Activated CD8-positive, alpha-beta memory T cell treated with anti-CD3 and anti-CD28 coated beads, Interleukin-2, amount 50 U/mL, for 1 hour (primary cell): ENCODE results near the gene NET1.

Source experiments
- DNase-seq: peaks from one replicate; pipeline ENCODE4 v3.0.0-alpha.2; 2020; ENCODE audit errors: extremely low read depth

The NET1 gene

DNA sequence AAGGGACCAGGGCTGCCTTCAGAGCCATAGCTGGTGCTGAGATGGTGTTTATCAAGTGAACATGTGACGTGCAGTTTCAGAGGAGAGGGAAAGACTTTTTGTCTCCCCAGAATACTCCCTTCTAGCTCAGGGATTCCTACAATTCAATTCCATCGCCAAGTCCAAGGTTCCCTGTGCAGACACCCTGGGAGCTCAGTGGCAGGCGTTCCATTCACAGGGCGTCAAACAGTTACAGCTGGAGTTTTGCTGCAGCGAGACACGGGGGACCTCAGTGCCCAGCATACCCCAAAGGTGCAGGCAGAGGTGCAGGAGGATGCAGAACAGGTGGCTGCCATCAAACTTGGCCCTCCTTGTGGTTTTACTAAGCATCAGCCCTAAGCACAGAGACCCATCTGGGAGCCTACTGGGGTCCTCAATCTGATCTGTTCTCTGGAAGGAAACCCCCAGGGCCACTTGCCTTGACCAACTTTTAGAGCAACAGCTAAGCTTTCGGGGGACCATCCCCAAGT is 87.9 kb downstream of the NET1 start:
- no peak for DNase-seq

DNA sequence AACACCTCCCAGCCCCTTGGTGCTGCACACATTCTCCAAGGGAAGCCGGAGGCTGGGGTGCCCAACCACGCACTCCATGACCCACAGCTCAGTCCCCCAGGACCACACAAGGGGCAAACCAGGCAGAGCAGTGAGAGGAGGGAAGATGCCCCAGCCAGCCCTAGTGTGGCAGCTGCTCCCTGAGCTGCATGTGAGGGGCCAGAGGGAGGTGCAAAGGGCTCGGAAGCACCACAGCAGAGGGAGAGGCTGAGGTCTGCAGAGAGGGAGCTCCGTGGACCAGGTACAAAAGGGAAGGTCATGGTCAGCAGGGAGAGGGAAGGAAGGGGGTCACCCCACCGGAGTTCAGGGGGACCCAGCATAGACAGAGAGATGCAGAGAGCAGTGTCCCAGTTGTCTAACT is 88.6 kb downstream of the NET1 start:
- no peak for DNase-seq

DNA sequence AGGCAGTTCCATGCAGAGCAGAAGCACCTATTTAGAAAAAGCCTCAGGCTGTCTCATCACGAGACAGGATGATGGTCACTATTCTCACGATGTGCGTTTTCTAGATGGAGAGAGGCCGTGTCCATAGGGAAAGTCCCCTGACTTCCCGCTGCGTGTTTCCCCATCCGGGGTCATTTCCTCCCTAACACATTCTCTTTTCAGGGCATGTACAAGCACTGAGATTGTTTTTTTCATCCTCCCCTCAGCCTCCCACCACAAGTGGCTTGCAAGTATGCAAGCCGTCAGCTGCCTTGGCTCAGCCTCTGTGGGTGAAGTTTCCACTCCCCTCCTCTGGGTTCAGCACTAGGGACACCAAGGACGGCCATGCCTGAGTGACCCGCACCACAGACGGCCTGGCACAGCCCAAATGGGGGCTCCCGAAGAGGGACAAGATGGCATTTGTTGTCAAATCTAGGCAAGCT is 89.7 kb downstream of the NET1 start:
- DNase-seq: no peak

DNA sequence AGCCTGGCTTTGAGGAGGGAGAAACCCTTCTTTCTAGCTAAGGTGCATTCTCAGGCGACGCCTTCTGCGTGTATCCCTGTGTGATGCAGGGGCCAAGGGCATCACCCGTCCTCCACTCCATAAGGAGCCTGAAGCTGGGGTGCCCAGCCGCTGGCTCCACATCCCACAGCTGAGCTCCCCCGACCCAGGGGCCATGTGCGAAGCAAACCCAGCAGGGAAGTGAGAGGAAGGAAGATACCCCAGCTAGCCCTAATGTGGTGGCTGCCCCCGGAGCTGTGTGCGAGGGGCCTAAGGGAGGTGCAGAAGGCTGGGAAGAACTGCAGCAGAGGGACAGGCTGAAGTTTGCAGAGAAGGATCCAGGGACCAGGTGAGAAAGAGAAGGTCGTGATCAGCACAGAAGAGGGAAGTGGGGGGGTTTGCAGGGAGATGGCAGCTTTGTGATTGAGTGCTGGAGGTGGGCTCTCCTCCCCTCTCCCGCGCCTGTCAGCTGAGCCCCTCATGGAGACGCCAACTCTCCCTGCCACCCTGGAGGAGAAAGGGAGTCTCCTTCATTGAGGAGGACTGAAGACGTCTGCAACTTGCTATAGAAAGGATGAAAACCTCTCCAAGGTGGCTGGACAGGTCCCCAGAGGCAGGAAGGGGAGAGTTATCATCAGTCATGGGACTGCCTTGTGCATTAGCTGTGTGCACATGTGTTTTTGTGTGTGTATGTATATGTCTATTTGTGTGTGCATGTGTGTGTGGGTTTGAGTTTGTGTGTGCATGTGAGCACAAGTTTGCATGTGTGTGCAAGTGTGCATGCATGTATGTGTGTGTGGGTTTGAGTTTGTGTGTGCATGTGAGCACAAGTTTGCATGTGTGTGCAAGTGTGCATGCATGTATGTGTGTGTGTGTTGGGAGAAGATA is 90.5 kb downstream of the NET1 start:
- no peak for DNase-seq

DNA sequence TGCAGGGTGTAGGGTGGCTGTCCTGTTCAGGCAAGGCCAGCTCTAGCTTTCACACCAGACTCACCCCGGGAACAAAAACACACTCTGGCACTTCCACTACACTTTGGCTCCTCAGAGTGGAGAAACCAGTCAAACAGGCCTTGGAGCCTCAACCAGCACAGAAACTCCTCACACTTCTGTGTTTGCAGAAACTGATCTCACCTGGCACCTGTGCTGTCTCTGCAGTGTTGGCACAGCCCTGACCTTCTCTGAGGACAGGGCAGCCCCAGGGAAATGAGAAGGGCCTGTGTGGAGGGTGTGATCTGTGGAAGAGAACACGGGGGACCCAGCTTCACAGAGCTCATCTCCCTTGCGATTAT is 91.1 kb downstream of the NET1 start:
- DNase-seq: no peak

DNA sequence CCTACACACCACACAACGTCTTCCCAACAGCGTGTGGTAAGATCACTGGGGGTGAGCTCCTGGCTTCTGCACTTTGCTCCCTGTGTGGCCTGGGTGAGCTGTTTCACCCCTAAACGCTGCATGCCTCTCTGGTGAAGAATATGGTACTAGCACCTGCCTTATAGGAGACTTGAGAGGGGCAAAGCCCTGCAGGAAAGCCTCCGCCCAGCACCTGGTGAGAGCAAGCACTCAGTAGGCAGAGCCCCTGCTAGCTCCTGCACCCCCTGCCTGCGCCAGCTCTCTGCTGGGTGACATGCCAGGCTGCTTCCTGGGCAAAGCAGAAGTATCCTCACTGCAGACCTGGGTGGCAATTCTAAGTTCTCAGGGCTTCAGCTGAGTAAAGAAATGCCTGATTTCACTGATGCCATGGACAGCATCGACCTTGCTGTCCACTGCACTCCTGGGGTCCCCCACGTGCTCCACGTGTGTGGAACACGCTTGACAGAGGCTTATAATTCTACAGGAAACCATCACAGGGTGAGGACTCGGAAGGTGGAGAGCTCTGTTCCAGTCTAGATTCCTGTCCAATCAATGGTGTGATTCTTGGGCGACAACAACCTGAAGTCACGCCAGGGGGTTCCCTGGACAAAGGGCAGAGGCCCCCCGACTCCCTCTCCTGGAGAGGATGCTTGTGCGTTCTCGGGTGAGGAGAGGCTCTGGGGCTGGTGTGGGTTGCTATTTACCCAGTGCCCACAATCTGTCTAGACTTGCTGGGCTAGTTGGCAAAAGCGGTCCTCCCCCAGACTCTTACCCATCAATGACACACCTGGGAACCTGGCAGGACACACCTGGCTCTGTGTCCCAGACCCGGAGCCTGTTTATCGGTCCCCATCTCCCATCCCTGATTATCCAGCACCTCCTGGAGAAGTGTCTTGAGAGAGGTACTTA is 92.1 kb downstream of the NET1 start:
- DNase-seq: no peak

DNA sequence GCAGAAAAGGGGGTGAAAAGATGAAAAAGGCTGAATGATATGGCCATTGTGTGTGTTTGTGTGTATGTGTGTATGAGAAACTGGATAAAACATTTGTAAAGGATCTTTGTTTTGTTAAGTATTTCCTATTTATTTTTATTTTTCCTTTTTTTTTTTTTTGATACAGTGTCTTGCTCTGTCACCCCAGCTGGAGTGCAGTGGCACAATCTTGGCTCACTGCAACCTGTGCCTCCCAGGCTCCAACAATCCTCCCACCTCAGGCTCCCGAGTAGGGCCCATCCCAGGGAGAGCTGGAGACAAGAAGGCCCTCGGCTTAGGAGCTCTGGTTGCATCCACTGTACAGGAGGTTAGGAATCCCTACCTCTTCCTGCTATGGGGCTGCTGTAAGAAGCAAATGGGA is 93.9 kb downstream of the NET1 start:
- DNase-seq: no peak

DNA sequence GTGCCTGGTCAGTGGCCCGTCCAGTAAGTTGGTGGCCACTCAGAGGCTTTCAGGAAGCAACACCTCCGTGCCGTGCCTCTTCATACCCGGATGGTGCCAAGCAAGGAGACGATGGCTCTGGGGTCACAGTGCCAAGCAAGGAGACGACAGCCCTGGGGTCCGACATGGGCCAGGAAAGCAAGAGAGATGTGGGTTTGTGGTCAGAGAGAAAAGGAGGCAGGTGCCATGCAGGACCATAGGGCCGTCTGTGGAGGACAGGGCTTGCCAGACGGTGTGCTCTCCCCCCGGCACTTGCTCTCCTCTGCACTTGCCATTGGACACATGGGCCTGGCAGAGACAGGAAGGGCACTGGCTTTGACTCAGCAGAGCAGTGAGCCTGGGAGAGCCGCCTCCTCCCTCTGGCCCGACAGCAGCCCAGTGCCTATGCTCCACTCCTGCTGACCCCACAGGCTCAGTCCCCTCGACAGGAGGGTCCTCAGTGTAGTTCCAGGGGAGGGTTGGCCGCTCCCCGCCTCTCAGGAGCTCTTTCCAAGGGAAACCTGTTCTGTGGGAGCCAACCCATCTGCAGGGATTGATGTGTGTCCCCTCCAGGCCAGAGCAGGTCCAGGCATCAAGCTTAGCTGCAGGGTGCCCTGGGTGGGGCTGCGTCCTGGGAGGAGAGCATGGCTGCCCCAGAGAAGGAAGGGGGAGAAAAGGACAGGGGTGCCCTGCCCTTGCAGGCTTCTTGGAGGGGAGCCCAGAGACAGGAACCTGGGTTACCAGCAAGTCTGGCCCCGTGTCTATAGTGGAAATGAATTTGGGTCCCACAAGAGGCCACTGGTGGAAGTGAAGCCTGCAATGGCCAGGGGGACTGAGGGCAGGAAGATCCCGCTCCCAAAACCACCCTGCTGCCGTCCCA is 94.6 kb downstream of the NET1 start:
- DNase-seq: no peak

DNA sequence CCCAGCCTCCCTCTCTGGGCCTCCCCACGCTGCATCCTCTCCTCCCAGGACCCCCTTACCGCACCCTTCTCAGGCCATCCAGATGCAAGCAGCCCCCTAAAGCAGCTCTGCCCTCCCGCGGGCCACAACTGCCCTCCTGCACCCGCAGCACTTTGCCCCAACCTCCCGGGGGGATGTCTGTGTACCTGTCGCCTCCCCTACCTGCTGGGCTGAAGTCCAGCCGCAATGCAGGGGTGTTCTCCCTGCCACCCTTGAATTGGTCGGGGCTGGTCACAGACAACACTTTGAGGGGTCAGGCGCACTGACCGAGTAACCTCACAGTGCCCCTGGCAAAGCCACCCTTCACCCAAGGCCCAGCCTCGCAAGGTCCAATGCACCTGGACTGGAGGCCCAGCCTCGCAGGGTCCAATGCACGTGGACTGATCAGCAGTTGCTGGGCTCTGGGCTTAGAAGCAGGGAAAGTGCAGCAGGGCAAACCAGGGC is 95.3 kb downstream of the NET1 start:
- no peak for DNase-seq

DNA sequence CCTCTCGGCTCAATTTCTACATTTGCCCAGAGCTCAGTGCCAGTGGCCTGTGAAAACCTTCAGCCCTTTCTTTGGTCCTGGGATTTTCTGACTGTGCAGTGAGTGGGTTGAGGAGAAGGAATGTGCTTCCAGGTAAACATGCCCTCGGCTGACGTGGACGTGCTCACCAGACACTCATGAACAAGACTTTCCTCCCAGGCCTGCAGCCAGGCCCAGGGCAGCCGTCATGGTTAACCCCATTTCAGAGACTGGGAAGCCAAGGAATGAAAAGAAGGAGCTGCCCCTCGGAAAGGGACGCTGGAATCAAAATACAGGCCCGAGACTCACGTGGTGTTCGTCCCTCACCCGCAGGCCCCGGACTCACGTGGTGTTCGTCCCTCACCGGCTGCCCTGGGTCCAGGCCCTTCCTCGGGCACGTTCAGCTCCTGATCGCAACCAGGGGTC is 95.8 kb downstream of the NET1 start:
- DNase-seq: no peak
